GM18498 (cell line): ENCODE data around the gene ENDOV.

Source experiments
- ATAC-seq: cut with Tn5 transposase; IDR thresholded peaks from one replicate; pipeline ENCODE4 v1.9.1; 2021; ENCODE audit warnings: mild to moderate bottlenecking, moderate library complexity; ENCODE audit not compliant: unreplicated experiment

ENDOV gene

GRCh38 chr17:80447790-80448189 lies 32.8 kb downstream of the ENDOV start:
- ATAC-seq, result no peak

GRCh38 chr17:80449194-80449929 lies 34.4 kb downstream of the ENDOV start:
- no peak for ATAC-seq

- ATAC-seq, result no peak
These were observed 35.1 kb downstream of the ENDOV start for GRCh38 chr17:80449930-80450576.

GRCh38 chr17:80451104-80451775 lies 36.3 kb downstream of the ENDOV start:
- ATAC-seq, result no peak

- no peak for ATAC-seq
These were observed 37.4 kb downstream of the ENDOV start for GRCh38 chr17:80452173-80452915.

GRCh38 chr17:80453126-80453997 lies 38.4 kb downstream of the ENDOV start:
- no peak for ATAC-seq

- peak; percentile 14 for ATAC-seq
These were observed 39.1 kb downstream of the ENDOV start for GRCh38 chr17:80453998-80454556.

GRCh38 chr17:80454557-80455335 lies 39.8 kb downstream of the ENDOV start:
- ATAC-seq, result peak; percentile 90

- no peak for ATAC-seq
These were observed 40.4 kb downstream of the ENDOV start for GRCh38 chr17:80455336-80455710.

GRCh38 chr17:80455784-80456183 lies 40.8 kb downstream of the ENDOV start:
- ATAC-seq, result no peak

- no peak for ATAC-seq
These were observed 41.7 kb downstream of the ENDOV start for GRCh38 chr17:80456465-80457235.

- ATAC-seq, result no peak
These were observed 42.4 kb downstream of the ENDOV start for GRCh38 chr17:80457236-80457856.

GRCh38 chr17:80458016-80458415 lies 43.0 kb downstream of the ENDOV start:
- no peak for ATAC-seq

GRCh38 chr17:80459234-80459633 lies 44.3 kb downstream of the ENDOV start:
- ATAC-seq, result no peak

- ATAC-seq, result no peak
These were observed 45.5 kb downstream of the ENDOV start for GRCh38 chr17:80460429-80460834.

- no peak for ATAC-seq
These were observed 46.7 kb downstream of the ENDOV start for GRCh38 chr17:80461528-80462160.

- no peak for ATAC-seq
These were observed 48.9 kb downstream of the ENDOV start for GRCh38 chr17:80463784-80464400.
